ENCODE results near the gene ZNF800.
"Not testable (repeated sequence)": the region's sequence is repeated elsewhere in the genome, so short reads cannot be mapped to it uniquely, and the experiment has no call there.

The ZNF800 gene

GRCh38 chr7:127411176-127411575 is 18.7 kb upstream of the ZNF800 start:
- Histone ChIP-seq H3K36me3 (no peaks in the 10 kb centered on the region), H3K27ac (no peak overlapping the region), H3K4me1 (no peaks in the 10 kb centered on the region), H3K9me3 (no peaks in the 10 kb centered on the region), H3K4me3 (no peak overlapping the region), H3K27me3 (peaks cover 0 to under 1% of the 10 kb centered on the region in 2 donors)
- no peak for TF ChIP-seq CTCF (IDR thresholded peaks at IDR 0.05)
- intact Hi-C loops (cut with DNase I; ENCODE audit: low total_unique reads) = no loop called here
- DNase-seq = no peak

GRCh38 chr7:127409629-127410028 is 17.1 kb upstream of the ZNF800 start:
- intact Hi-C loops (cut with DNase I; ENCODE audit: low total_unique reads) = no loop called here
- Histone ChIP-seq H3K4me1 (no peaks in the 10 kb centered on the region), H3K4me3 (no peak overlapping the region), H3K27ac (no peak overlapping the region), H3K9me3 (no peaks in the 10 kb centered on the region), H3K36me3 (no peaks in the 10 kb centered on the region), H3K27me3 (peaks cover 0 to 7% of the 10 kb centered on the region in 2 donors)
- DNase-seq = no peak
- TF ChIP-seq CTCF (IDR thresholded peaks at IDR 0.05) = no peak

- peaks cover 0 to 12% of the 10 kb centered on the region in 2 donors for H3K27me3 ChIP-seq
- TF ChIP-seq CTCF (IDR thresholded peaks at IDR 0.05) = no peak
- H3K4me3 ChIP-seq = no peak overlapping the region
- no peak overlapping the region for H3K27ac ChIP-seq
- no peak for DNase-seq
- H3K9me3 ChIP-seq = no peaks in the 10 kb centered on the region
- H3K36me3 ChIP-seq = no peaks in the 10 kb centered on the region
- intact Hi-C loops (cut with DNase I; ENCODE audit: low total_unique reads) = no loop called here
- H3K4me1 ChIP-seq = no peaks in the 10 kb centered on the region
These were observed 12.0 kb upstream of the ZNF800 start for GRCh38 chr7:127404286-127405072.

GRCh38 chr7:127396184-127396583 is 3.7 kb upstream of the ZNF800 start:
- no peak for TF ChIP-seq CTCF (IDR thresholded peaks at IDR 0.05)
- H3K27ac ChIP-seq = no peak overlapping the region
- H3K27me3 ChIP-seq = no peaks in the 10 kb centered on the region
- H3K4me3 ChIP-seq = no peak overlapping the region
- H3K4me1 ChIP-seq = peaks cover 0 to 11% (median 5%) of the 10 kb centered on the region in 4 donors
- DNase-seq = no peak
- no peaks in the 10 kb centered on the region for H3K9me3 ChIP-seq
- intact Hi-C loops (cut with DNase I; ENCODE audit: low total_unique reads) = loop anchor here (10.0 kb wide), 1 partner anchor 259 kb away; the partner anchor contains the start of gene SND1
- H3K36me3 ChIP-seq = no peaks in the 10 kb centered on the region

- H3K27ac ChIP-seq, H3K27me3 ChIP-seq, H3K4me3 ChIP-seq, H3K9me3 ChIP-seq, H3K36me3 ChIP-seq, DNase-seq: not testable (repeated sequence)
- intact Hi-C loops (cut with DNase I; ENCODE audit: low total_unique reads) = loop anchor here (10.0 kb wide), 1 partner anchor 260 kb away; the partner anchor contains the start of gene SND1
- peaks cover 0 to 22% (median 9%) of the 10 kb centered on the region in 4 donors for H3K4me1 ChIP-seq
These were observed 2.6 kb upstream of the ZNF800 start for GRCh38 chr7:127395104-127395503.

GRCh38 chr7:127393368-127394058 is 1.0 kb upstream of the ZNF800 start:
- Histone ChIP-seq H3K9me3 (no peaks in the 10 kb centered on the region), H3K4me3 (peak overlapping the region; percentile 89), H3K27ac (peak overlapping the region; percentile 78 to 94), H3K4me1 (peaks cover 0 to 34% (median 9%) of the 10 kb centered on the region in 4 donors), H3K36me3 (peaks cover 5 to 7% (median 7%) of the 10 kb centered on the region in 3 donors), H3K27me3 (no peaks in the 10 kb centered on the region)
- TF ChIP-seq CTCF (IDR thresholded peaks at IDR 0.05) = no peak
- intact Hi-C loops (cut with DNase I; ENCODE audit: low total_unique reads) = loop anchor here (2.0 to 10.0 kb wide), 3 partner anchors 195 to 957 kb away; partner anchors contain the start of genes ARF5 and SND1
- DNase-seq = no peak
